Ureter (tissue), 1 donor: Measurements from ENCODE around the gene KBTBD2. TPM values are rescaled to one million over a fixed set of nuclear protein-coding genes. Genes with fewer than 3 reads are reported as not detected.
"Not testable (repeated sequence)": the region's sequence is repeated elsewhere in the genome, so short reads cannot be mapped to it uniquely, and the experiment has no call there.

Source experiments
- DNase-seq: peaks from one replicate; pipeline ENCODE4 v3.0.0-alpha.2; 2020; ENCODE audit warnings: low spot score
- total RNA-seq: library from RNA; stranded (reverse); gene quantifications from one replicate; pipeline ENCODE4 v1.2.4, GENCODE V29; 2023
- donor health status: DM: yes; HTN: yes; CAD: no.

Gene KBTBD2
- total RNA-seq = 29.4 TPM

DNA sequence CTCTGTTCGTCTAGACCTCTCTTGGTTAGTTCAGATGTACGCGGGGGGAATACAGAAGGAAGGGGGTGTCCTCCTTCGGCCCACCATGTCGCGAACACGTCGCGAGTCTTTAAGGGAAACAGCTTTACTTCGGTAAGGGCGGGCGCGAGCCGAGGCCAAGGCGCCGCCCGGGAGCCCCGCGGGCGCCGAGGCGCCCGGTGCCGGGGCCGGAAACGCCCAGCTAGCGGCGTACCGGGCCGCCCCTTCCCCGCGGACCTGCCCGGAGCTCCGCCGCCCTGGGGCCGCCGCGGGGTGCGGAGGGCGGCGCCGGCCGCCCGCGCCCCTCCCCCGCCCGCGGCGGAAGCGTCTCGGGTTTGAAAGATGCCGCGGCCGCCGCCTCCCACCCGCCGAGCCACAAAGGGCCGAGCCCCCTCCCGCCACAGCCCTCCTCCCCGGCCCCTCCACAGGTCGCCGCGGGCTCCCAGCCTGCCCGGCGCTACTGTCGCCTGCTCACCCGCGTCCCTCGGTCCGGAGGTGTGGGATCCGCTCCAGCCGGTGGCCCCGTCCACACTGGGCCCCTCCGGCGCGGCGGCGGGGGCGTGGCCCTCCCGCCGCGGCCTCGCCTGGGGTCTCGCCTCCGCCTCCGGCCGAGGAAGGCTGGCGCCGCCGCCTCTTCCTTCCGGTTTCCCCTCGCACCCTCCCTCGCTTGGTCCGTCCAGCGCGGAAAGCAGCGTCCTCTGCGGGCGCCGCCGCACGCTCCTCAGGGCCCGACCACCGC, at the start of gene KBTBD2:
Gene KBTBD2 (minus strand): TSS at position 718 of the 757 bp plus-strand sequence. CDS start 12,156 bp downstream, outside the sequence.
- DNase-seq = peak; percentile 84

- no peak for DNase-seq
Observed at GRCh38 chr7:32941181-32941580, 49.6 kb upstream of the KBTBD2 start.

DNA sequence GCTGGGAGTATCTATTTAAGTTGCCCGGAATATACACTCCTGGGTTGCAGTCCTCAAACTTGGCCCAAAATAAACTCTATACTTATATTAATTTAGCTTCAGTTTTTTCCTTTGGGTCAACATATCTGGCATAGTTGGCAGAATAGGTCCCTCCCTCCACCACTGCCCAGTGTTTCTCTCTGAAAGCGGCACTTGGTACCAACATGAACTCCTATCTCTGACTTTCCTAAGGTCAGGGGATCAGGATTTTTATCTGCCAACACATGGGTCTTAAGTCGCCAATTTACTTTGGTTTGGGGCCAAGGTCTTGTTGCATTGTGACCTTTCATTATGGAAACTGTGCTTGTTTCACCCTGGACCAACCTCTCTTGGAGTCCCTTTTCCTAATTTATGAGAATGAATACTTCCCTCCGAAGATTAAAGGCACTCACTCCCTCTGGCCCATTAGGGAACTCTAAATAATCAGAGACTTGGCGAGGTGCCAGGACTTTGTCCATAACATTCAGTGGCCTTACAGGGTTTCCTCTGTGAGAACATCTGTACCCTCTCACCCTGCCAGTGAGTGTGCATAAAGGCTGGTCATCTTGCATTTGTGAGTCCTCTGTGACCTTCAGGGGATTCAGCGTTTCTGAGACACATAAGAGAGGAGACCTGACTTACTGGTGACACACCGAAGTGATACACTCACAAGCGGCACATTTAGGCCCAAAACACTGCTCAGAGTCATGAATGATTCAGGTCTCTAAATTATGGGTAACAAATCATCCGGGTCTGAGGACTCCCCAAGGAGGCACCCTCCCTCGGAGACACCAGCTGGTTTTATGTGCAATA, 46.0 kb upstream of the KBTBD2 start:
- peak; percentile 55 for DNase-seq

DNA sequence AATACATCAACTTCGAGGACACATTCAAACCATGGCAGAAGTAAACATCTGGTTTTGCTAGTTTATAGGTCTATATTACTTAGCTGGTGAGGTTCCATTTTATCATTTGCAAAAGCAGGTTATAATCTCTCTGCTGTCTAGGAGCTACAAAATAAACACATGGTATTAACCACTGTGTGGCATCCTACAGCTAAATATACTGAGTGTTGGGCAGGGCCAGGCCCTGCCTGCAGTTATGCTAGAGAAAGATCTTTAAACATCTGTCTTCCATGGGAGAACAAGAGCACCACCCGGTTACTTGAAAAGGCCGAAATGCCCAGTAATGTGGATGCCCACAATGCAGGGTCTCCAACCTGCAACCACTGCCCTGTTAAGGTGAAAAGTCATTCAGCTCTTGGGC, 45.1 kb upstream of the KBTBD2 start:
- no peak for DNase-seq

GRCh38 chr7:32935558-32935957, 44.0 kb upstream of the KBTBD2 start:
- no peak for DNase-seq

GRCh38 chr7:32930378-32930777, 38.8 kb upstream of the KBTBD2 start:
- DNase-seq = no peak

GRCh38 chr7:32929430-32930143, 38.0 kb upstream of the KBTBD2 start:
- no peak for DNase-seq

DNA sequence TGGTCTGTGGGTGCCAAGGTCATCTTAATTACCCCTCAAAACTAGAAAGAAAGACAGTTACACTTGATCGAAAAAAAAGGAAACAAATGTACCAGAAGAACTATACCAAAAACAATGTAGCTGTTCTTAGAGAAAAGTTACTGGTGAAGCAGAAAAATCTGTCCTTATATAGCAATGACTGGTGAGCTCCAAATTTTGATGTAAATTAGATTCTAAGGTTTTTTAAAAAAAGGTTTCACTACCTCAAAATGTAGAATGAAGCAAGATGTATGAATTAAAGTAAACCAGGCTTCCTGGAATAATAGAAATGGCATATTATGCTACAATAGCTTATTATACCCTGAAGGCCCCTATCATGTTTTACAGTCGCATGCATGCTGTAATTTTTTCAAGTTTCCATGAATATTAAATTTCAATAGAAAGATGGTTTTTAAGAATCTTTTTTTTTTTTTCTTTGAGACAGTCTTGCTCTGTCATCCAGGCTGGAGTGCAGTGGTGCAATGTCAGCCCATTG, 37.3 kb upstream of the KBTBD2 start:
- no peak for DNase-seq

DNA sequence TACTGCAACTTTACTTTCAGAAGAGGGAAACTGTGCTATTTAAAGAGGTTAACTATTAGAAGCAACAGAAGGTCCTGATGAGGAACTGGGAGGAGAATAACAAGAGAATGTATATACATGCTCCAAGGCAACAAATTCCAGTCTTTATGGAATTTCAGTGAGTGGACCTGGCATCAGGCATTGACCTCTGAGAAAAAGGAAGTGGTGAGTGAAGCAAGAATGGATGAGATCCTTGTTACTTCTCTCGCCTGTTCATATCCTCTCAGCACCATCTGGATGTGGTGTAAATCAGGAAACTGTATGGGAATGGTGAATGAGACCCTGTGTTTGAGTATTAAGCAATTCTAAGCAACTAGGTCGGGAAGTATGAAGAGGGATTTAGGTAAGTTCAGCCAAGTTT, 30.3 kb upstream of the KBTBD2 start:
- no peak for DNase-seq

DNA sequence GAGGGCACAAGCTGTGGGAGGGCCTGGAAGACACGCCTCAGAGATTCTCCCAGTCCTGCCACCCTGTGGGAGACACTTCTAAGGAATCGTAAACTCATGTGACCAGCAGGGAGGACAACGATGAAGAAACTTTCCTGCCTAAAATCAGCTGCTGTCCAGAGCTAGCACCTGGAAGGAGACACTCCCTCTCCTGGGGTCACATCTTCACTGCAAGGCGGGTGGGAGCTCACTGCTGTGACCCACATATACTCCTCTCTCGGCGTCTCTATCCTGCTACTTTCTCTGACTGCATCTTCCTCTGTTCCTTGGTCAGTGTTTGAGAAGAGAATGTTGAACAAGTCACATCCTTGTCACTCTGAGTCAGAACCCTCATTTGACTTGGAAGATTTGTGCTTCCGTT, 25.4 kb upstream of the KBTBD2 start:
- not testable (repeated sequence) for DNase-seq

- no peak for DNase-seq
Observed at GRCh38 chr7:32916006-32916405, 24.4 kb upstream of the KBTBD2 start.

- no peak for DNase-seq
Observed at GRCh38 chr7:32915041-32915536, 23.5 kb upstream of the KBTBD2 start.

DNA sequence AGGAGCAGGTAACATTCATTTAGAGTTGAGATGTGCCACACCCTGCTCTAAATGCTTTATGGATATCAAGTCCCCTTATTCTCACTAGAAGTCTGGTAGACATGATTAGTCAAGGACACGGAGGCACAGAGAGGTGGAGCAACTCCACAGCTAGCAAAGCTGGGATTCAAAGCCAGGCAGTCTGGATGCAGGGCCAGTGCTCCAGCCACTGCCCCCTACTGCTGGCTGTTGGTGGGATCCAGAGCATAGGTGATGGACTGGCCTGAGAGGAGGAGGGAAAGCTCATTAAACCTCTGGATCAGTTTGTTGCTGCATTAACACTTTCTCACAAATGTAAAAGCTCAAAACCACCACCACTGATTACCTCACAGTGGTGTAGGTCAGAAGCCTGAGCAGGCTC, 22.6 kb upstream of the KBTBD2 start:
- DNase-seq = no peak

DNA sequence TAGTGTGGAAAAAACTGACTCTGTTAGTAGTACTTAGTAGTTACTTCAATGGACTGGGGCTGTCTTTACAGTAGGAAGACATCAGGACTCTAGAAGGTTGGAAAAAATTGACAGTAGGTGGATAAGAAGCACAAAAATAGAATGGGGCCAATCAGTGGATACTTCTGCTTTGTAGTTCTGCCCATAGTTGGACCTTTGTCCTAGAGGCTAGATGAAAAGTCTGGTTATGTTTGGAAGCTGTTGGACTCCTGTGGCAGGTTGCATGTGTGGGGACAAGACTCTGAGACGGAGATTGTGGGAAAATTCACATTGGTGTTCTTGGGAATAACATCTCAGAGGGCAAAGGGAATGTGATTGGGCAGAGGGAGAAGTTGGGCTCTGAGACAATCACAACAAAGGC, 18.6 kb upstream of the KBTBD2 start:
- no peak for DNase-seq

GRCh38 chr7:32905175-32905662, 13.7 kb upstream of the KBTBD2 start:
- DNase-seq = no peak

DNA sequence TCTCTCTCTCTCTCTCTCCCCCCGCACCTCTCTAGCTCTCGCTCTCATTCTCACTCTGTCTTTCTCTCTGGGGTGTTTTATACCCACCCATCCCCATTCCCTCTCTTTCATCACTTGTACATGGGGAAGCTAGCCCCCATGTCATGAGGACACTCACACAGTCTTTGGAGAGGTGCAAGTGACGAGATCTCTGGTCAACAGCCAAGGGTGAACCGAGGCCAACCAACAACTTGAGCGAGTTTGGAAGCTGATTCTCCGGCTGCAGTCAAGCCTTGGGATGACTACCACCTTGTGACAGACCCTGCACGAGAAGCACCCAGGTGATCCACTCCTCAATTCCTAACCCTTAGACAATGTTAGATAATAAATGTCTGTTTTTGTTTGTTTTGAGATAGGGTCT, 10.1 kb upstream of the KBTBD2 start:
- no peak for DNase-seq

GRCh38 chr7:32900433-32900995, 9.0 kb upstream of the KBTBD2 start:
- no peak for DNase-seq

GRCh38 chr7:32897376-32897775, 5.8 kb upstream of the KBTBD2 start:
- DNase-seq = not testable (repeated sequence)

GRCh38 chr7:32896564-32897347, 5.2 kb upstream of the KBTBD2 start:
- DNase-seq = no peak

GRCh38 chr7:32894171-32894570, 2.6 kb upstream of the KBTBD2 start:
- no peak for DNase-seq

DNA sequence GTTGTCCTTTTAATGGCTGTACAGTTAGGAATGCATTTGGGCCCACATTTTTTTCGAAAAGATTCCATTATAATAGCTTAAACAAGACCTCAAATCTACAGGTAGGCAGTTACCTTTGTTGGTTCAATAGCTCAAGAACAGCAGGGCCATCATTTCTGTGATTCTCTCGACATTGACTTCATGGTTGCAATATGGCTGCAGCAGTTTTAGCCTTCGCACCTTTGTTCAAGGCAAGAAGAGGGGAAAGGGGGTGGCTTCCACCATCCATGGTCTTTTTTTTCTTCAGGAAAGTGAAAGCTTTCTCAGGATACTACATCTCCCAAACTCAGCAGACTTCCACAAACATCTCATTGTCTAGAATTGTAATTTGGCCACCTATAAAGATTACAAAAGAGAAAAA, 2.2 kb upstream of the KBTBD2 start:
- no peak for DNase-seq
